DND-41 (cell line): ENCODE data around the gene SEC61A1.

ENCODE experiments used
- ATAC-seq: fragments of 200-7000 bp; cut with Tn5 transposase; 3 replicates; pipeline ENCODE4 v1.9.1; 2021; ENCODE audit warnings: low read depth; ENCODE audit not compliant: insufficient read depth
- DNase-seq: peaks from one replicate; pipeline ENCODE4 v3.0.0-alpha.2; 2020
- H2AFZ ChIP-seq: 2 replicates; pipeline ENCODE4 v1.6.0; 2012; ENCODE audit warnings: low read depth, low read length
- H3K27ac ChIP-seq: 2 replicates; pipeline ENCODE4 v1.5.1; 2012; ENCODE audit warnings: low read length, inconsistent platforms
- H3K27me3 ChIP-seq: fragments of 200-600 bp; sonication (generic); 2 replicates; pipeline ENCODE4 v1.6.0; 2012; ENCODE audit warnings: low read length, mild to moderate bottlenecking, inconsistent platforms; ENCODE audit not compliant: insufficient read depth, poor library complexity
- H3K36me3 ChIP-seq: 2 replicates; pipeline ENCODE4 v1.5.1; 2012; ENCODE audit warnings: low read length, inconsistent platforms; ENCODE audit not compliant: insufficient read depth
- H3K4me1 ChIP-seq: 2 replicates; pipeline ENCODE4 v1.5.1; 2012; ENCODE audit warnings: mild to moderate bottlenecking, low read length; ENCODE audit not compliant: insufficient read depth
- H3K4me2 ChIP-seq: 2 replicates; pipeline ENCODE4 v1.6.0; 2012; ENCODE audit warnings: mild to moderate bottlenecking, moderate library complexity, low read length, inconsistent platforms; ENCODE audit not compliant: insufficient read depth
- H3K4me3 ChIP-seq, 2 experiments: fragments of 200-600 bp in 1 of 2; shearing (Covaris generic) in 1 of 2; 2 replicates each; pipeline ENCODE4 v1.5.1; 2012 to 2016; ENCODE audit warnings: inconsistent platforms in 2 of 2, low read length in 2 of 2, mild to moderate bottlenecking in 2 of 2, low read depth in 1 of 2, moderate library complexity in 1 of 2
- H3K79me2 ChIP-seq: 2 replicates; pipeline ENCODE4 v1.6.0; 2012; ENCODE audit warnings: low read length, inconsistent platforms; ENCODE audit not compliant: insufficient read depth
- H3K9ac ChIP-seq: 2 replicates; pipeline ENCODE4 v1.6.0; 2012; ENCODE audit warnings: low read depth, mild to moderate bottlenecking, inconsistent platforms, low read length, moderate library complexity
- H3K9me3 ChIP-seq: 2 replicates; pipeline ENCODE4 v1.5.1; 2012; ENCODE audit warnings: low read length, moderate library complexity, mild to moderate bottlenecking, inconsistent platforms; ENCODE audit not compliant: insufficient read depth, severe bottlenecking
- H4K20me1 ChIP-seq: 2 replicates; pipeline ENCODE4 v1.6.0; 2012; ENCODE audit warnings: low read length; ENCODE audit not compliant: insufficient read depth
- CTCF ChIP-seq: IDR thresholded peaks from 2 replicates; pipeline ENCODE4 v1.5.1; 2012; ENCODE audit warnings: borderline replicate concordance, low read length, moderate library complexity, mild to moderate bottlenecking; ENCODE audit not compliant: poor library complexity, severe bottlenecking; ENCODE audit errors: extremely low read depth
- EZH2 ChIP-seq: IDR thresholded peaks from 3 replicates; pipeline ENCODE4 v1.6.1; 2012; ENCODE audit warnings: borderline replicate concordance, low read depth, mild to moderate bottlenecking, moderate library complexity, low read length, inconsistent platforms; ENCODE audit not compliant: severe bottlenecking

Gene SEC61A1

GRCh38 chr3:128073185-128073725 is 21.0 kb downstream of the SEC61A1 start:
- no peak for DNase-seq
- H3K27ac ChIP-seq, result no peak overlapping the region
- H2AFZ ChIP-seq, result no peak overlapping the region
- H3K4me2 ChIP-seq, result no peak overlapping the region
- H3K9ac ChIP-seq, result no peak overlapping the region
- H3K79me2 ChIP-seq, result peaks cover 31% of the 10 kb centered on the region
- no peak overlapping the region for H3K4me3 ChIP-seq
- no peaks in the 10 kb centered on the region for H3K27me3 ChIP-seq
- ATAC-seq, result no peak
- peaks cover 94% of the 10 kb centered on the region for H3K36me3 ChIP-seq
- TF ChIP-seq CTCF, result no peak
- TF ChIP-seq EZH2, result no peak
- H4K20me1 ChIP-seq, result peaks cover 74% of the 10 kb centered on the region
- H3K4me1 ChIP-seq, result no peaks in the 10 kb centered on the region
- H3K9me3 ChIP-seq, result no peaks in the 10 kb centered on the region

- H3K27ac ChIP-seq, result no peak overlapping the region
- H3K27me3 ChIP-seq, result no peaks in the 10 kb centered on the region
- H3K9me3 ChIP-seq, result no peaks in the 10 kb centered on the region
- H2AFZ ChIP-seq, result no peak overlapping the region
- H3K79me2 ChIP-seq, result peaks cover 31% of the 10 kb centered on the region
- TF ChIP-seq CTCF, result no peak
- no peak for TF ChIP-seq EZH2
- ATAC-seq (no peak), DNase-seq (no peak)
- H3K9ac ChIP-seq, result no peak overlapping the region
- H3K36me3 ChIP-seq, result peaks cover 94% of the 10 kb centered on the region
- no peaks in the 10 kb centered on the region for H3K4me1 ChIP-seq
- peaks cover 70% of the 10 kb centered on the region for H4K20me1 ChIP-seq
- no peak overlapping the region for H3K4me3 ChIP-seq
- H3K4me2 ChIP-seq, result no peak overlapping the region
Measured at GRCh38 chr3:128073807-128074206, 21.6 kb downstream of the SEC61A1 start.

- Histone ChIP-seq H3K9me3 (no peaks in the 10 kb centered on the region), H3K27ac (no peak overlapping the region), H3K9ac (no peak overlapping the region), H3K36me3 (peaks cover 94% of the 10 kb centered on the region), H4K20me1 (peaks cover 74% of the 10 kb centered on the region), H3K27me3 (no peaks in the 10 kb centered on the region), H3K4me3 (no peak overlapping the region), H3K79me2 (peaks cover 31% of the 10 kb centered on the region), H3K4me2 (no peak overlapping the region), H2AFZ (no peak overlapping the region), H3K4me1 (no peaks in the 10 kb centered on the region)
- TF ChIP-seq EZH2, result no peak
- ATAC-seq, result no peak
- DNase-seq, result no peak
Measured at GRCh38 chr3:128074851-128075521, 22.7 kb downstream of the SEC61A1 start.
